HUES48 (cell line): Measurements from ENCODE around the gene GSTA1.
"Not testable (repeated sequence)": the region's sequence is repeated elsewhere in the genome, so short reads cannot be mapped to it uniquely, and the experiment has no call there.

Source experiments
- H3K27ac ChIP-seq: one replicate; pipeline ENCODE4 v1.7.0; 2013; ENCODE audit warnings: low read depth, low read length, inconsistent platforms
- H3K27me3 ChIP-seq: 2 replicates; pipeline ENCODE4 v1.6.1; 2013; ENCODE audit warnings: mild to moderate bottlenecking, low read length; ENCODE audit not compliant: control insufficient read depth, insufficient read depth
- H3K36me3 ChIP-seq: 2 replicates; pipeline ENCODE4 v1.6.1; 2013; ENCODE audit warnings: low read length; ENCODE audit not compliant: control insufficient read depth, insufficient read depth
- H3K4me1 ChIP-seq: 2 replicates; pipeline ENCODE4 v1.6.1; 2013; ENCODE audit warnings: mild to moderate bottlenecking, low read length; ENCODE audit not compliant: control insufficient read depth, insufficient read depth
- H3K4me3 ChIP-seq: 2 replicates; pipeline ENCODE4 v1.5.1; 2013; ENCODE audit warnings: mild to moderate bottlenecking, low read depth, low read length
- H3K9ac ChIP-seq: 2 replicates; pipeline ENCODE4 v1.6.1; 2013; ENCODE audit warnings: mild to moderate bottlenecking, low read depth, low read length, moderate library complexity
- H3K9me3 ChIP-seq: 2 replicates; pipeline ENCODE4 v1.6.1; 2013; ENCODE audit warnings: low read length; ENCODE audit not compliant: control insufficient read depth, insufficient read depth

GSTA1 gene

GRCh38 chr6:52827073-52827783, 23.6 kb upstream of the GSTA1 start:
- not testable (repeated sequence) for H3K27me3 ChIP-seq, H3K9ac ChIP-seq, H3K4me1 ChIP-seq, H3K4me3 ChIP-seq, H3K9me3 ChIP-seq, H3K27ac ChIP-seq, H3K36me3 ChIP-seq

- Histone ChIP-seq H3K27ac (no peak overlapping the region), H3K4me1 (no peaks in the 10 kb centered on the region), H3K36me3 (no peaks in the 10 kb centered on the region), H3K9me3 (peaks cover 6% of the 10 kb centered on the region), H3K9ac (no peak overlapping the region), H3K4me3 (no peak overlapping the region), H3K27me3 (no peaks in the 10 kb centered on the region)
Observed at GRCh38 chr6:52826513-52826912, 22.9 kb upstream of the GSTA1 start.

GRCh38 chr6:52825900-52826459, 22.4 kb upstream of the GSTA1 start:
- not testable (repeated sequence) for H3K9me3 ChIP-seq, H3K36me3 ChIP-seq, H3K27me3 ChIP-seq, H3K9ac ChIP-seq, H3K4me3 ChIP-seq, H3K4me1 ChIP-seq, H3K27ac ChIP-seq

- H3K4me1 ChIP-seq, H3K27me3 ChIP-seq, H3K9me3 ChIP-seq, H3K4me3 ChIP-seq, H3K27ac ChIP-seq, H3K36me3 ChIP-seq, H3K9ac ChIP-seq: not testable (repeated sequence)
Observed at GRCh38 chr6:52825270-52825793, 21.7 kb upstream of the GSTA1 start.

GRCh38 chr6:52821842-52822241, 18.2 kb upstream of the GSTA1 start:
- H3K4me3 ChIP-seq, result no peak overlapping the region
- no peaks in the 10 kb centered on the region for H3K36me3 ChIP-seq
- no peaks in the 10 kb centered on the region for H3K9me3 ChIP-seq
- H3K9ac ChIP-seq, result no peak overlapping the region
- no peaks in the 10 kb centered on the region for H3K4me1 ChIP-seq
- H3K27ac ChIP-seq, result no peak overlapping the region
- H3K27me3 ChIP-seq, result no peaks in the 10 kb centered on the region

GRCh38 chr6:52820198-52820597, 16.6 kb upstream of the GSTA1 start:
- Histone ChIP-seq H3K36me3 (no peaks in the 10 kb centered on the region), H3K4me1 (no peaks in the 10 kb centered on the region), H3K27ac (no peak overlapping the region), H3K9ac (no peak overlapping the region), H3K27me3 (no peaks in the 10 kb centered on the region), H3K9me3 (no peaks in the 10 kb centered on the region), H3K4me3 (no peak overlapping the region)

GRCh38 chr6:52815167-52816092, 11.8 kb upstream of the GSTA1 start:
- H3K9me3 ChIP-seq, result no peaks in the 10 kb centered on the region
- no peaks in the 10 kb centered on the region for H3K27me3 ChIP-seq
- H3K4me1 ChIP-seq, result no peaks in the 10 kb centered on the region
- H3K27ac ChIP-seq, result no peak overlapping the region
- H3K36me3 ChIP-seq, result no peaks in the 10 kb centered on the region
- H3K4me3 ChIP-seq, result no peak overlapping the region
- H3K9ac ChIP-seq, result no peak overlapping the region

GRCh38 chr6:52814545-52814944, 10.9 kb upstream of the GSTA1 start:
- H3K27ac ChIP-seq, H3K27me3 ChIP-seq, H3K9me3 ChIP-seq, H3K9ac ChIP-seq, H3K4me1 ChIP-seq, H3K36me3 ChIP-seq, H3K4me3 ChIP-seq: not testable (repeated sequence)

GRCh38 chr6:52809777-52810176, 6.2 kb upstream of the GSTA1 start:
- not testable (repeated sequence) for H3K4me3 ChIP-seq, H3K9me3 ChIP-seq, H3K27me3 ChIP-seq, H3K9ac ChIP-seq, H3K27ac ChIP-seq, H3K4me1 ChIP-seq, H3K36me3 ChIP-seq

GRCh38 chr6:52808660-52809059, 5.0 kb upstream of the GSTA1 start:
- H3K4me1 ChIP-seq, result no peaks in the 10 kb centered on the region
- H3K9me3 ChIP-seq, result no peaks in the 10 kb centered on the region
- no peak overlapping the region for H3K9ac ChIP-seq
- no peak overlapping the region for H3K27ac ChIP-seq
- no peak overlapping the region for H3K4me3 ChIP-seq
- no peaks in the 10 kb centered on the region for H3K36me3 ChIP-seq
- no peaks in the 10 kb centered on the region for H3K27me3 ChIP-seq

GRCh38 chr6:52802806-52803205, 810 bp downstream of the GSTA1 start:
- no peaks in the 10 kb centered on the region for H3K4me1 ChIP-seq
- H3K9ac ChIP-seq, result no peak overlapping the region
- H3K9me3 ChIP-seq, result no peaks in the 10 kb centered on the region
- no peak overlapping the region for H3K27ac ChIP-seq
- H3K4me3 ChIP-seq, result no peak overlapping the region
- no peaks in the 10 kb centered on the region for H3K27me3 ChIP-seq
- no peaks in the 10 kb centered on the region for H3K36me3 ChIP-seq
